ENCODE results near the gene HOMER1. TPM values are rescaled to one million over a fixed set of nuclear protein-coding genes. Genes with fewer than 3 reads are reported as not detected.

HOMER1 gene
- total RNA-seq, 4 donors from 2014 or later: 11.2 to 19.5 (median 19.3) TPM

GRCh38 chr5:79333852-79334557 lies 179.9 kb downstream of the HOMER1 start:
- 83% methylated on average over 8 of the region's 10 CpGs for WGBS
- intact Hi-C loops (cut with DNase I): no loop called here
- DNase-seq (ENCODE audit: extremely low spot score): no peak
- Histone ChIP-seq H3K27me3 (no peaks in the 10 kb centered on the region), H3K27ac (replicated peaks in 1 of 4) (no peak overlapping the region), H3K36me3 (no peaks in the 10 kb centered on the region), H3K4me1 (no peaks in the 10 kb centered on the region), H3K9me3 (no peaks in the 10 kb centered on the region), H3K4me3 (no peak overlapping the region)
- no peak for TF ChIP-seq POLR2A (IDR thresholded peaks at IDR 0.05; ENCODE audit: low read depth)
- no peak for TF ChIP-seq POLR2AphosphoS5 (IDR thresholded peaks at IDR 0.05)
- TF ChIP-seq, protein P1, sequence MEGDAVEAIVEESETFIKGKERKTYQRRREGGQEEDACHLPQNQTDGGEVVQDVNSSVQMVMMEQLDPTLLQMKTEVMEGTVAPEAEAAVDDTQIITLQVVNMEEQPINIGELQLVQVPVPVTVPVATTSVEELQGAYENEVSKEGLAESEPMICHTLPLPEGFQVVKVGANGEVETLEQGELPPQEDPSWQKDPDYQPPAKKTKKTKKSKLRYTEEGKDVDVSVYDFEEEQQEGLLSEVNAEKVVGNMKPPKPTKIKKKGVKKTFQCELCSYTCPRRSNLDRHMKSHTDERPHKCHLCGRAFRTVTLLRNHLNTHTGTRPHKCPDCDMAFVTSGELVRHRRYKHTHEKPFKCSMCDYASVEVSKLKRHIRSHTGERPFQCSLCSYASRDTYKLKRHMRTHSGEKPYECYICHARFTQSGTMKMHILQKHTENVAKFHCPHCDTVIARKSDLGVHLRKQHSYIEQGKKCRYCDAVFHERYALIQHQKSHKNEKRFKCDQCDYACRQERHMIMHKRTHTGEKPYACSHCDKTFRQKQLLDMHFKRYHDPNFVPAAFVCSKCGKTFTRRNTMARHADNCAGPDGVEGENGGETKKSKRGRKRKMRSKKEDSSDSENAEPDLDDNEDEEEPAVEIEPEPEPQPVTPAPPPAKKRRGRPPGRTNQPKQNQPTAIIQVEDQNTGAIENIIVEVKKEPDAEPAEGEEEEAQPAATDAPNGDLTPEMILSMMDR (IDR thresholded peaks at IDR 0.05): no peak
- no peak for TF ChIP-seq EP300 (IDR thresholded peaks at IDR 0.05)

DNA sequence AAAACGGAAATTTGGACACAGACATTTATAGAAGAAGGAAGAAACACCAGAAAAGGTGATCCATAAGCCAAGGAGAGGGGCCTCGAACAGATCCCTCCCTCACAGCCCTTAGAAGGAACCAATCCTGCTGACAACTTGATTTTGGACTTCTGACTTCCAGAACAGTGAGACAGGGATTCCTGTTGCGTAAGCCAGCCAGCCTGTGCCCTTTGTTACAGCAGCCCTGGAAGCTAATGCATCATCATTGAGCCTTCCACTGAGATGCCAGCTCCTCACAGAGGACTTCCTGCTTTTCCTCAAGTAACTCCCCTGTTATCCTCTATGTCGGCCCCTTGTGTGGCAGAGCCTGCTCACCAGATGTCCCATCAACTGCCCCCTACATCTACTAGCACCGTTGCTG lies 183.9 kb downstream of the HOMER1 start:
- Histone ChIP-seq H3K4me1 (no peaks in the 10 kb centered on the region), H3K9me3 (no peaks in the 10 kb centered on the region), H3K27ac (replicated peaks in 1 of 4) (no peak overlapping the region), H3K27me3 (no peaks in the 10 kb centered on the region), H3K4me3 (no peak overlapping the region), H3K36me3 (peaks cover 0 to 4% (median 0%) of the 10 kb centered on the region in 4 donors)
- intact Hi-C loops (cut with DNase I): no loop called here
- DNase-seq (ENCODE audit: extremely low spot score): no peak
- 88% methylated on average over 5 of the region's 5 CpGs for WGBS
- TF ChIP-seq POLR2AphosphoS5 (IDR thresholded peaks at IDR 0.05) (no peak), EP300 (IDR thresholded peaks at IDR 0.05) (no peak), POLR2A (IDR thresholded peaks at IDR 0.05; ENCODE audit: low read depth) (no peak)
- TF ChIP-seq, protein P1 (IDR thresholded peaks at IDR 0.05): no peak

GRCh38 chr5:79329453-79329852 lies 184.5 kb downstream of the HOMER1 start:
- Histone ChIP-seq H3K27me3 (no peaks in the 10 kb centered on the region), H3K27ac (replicated peaks in 1 of 4) (no peak overlapping the region), H3K4me3 (no peak overlapping the region), H3K9me3 (no peaks in the 10 kb centered on the region), H3K4me1 (no peaks in the 10 kb centered on the region), H3K36me3 (peaks cover 0 to 4% (median under 1%) of the 10 kb centered on the region in 4 donors)
- TF ChIP-seq POLR2AphosphoS5 (IDR thresholded peaks at IDR 0.05): no peak
- no peak for TF ChIP-seq EP300 (IDR thresholded peaks at IDR 0.05)
- no peak for TF ChIP-seq POLR2A (IDR thresholded peaks at IDR 0.05; ENCODE audit: low read depth)
- TF ChIP-seq, protein P1 (IDR thresholded peaks at IDR 0.05): no peak
- 90% methylated on average over 4 of the region's 4 CpGs for WGBS
- intact Hi-C loops (cut with DNase I): no loop called here
- no peak for DNase-seq (ENCODE audit: extremely low spot score)

Small RNA genes lying within 50 kb of the gene (small RNA-seq; reads per million reads assigned to genes)
- 0 reads per million in 3 donors for gene RF00019

Other genes with a start within 250 kb of the HOMER1 start
- 10 to 100 TPM; 29.7 to 42.4 (median 35.0) TPM for gene TENT2, start 98.3 kb upstream of the HOMER1 start, total RNA-seq
- gene CMYA5, start 175.7 kb upstream of the HOMER1 start, total RNA-seq: 1 to 10 TPM; 4.2 to 8.4 (median 4.9) TPM

Data from esophagus muscularis mucosa (tissue), 4 donors.